B cell (primary cell): Measurements from ENCODE around the gene CHCHD6. TPM values are rescaled to one million over a fixed set of nuclear protein-coding genes. Genes with fewer than 3 reads are reported as not detected.

ENCODE experiments used
- ATAC-seq: fragments of 200-7000 bp; cut with Tn5 transposase; one replicate; pipeline ENCODE4 v1.10.0; 2021; ENCODE audit warnings: low read depth, mild to moderate bottlenecking, moderate number of reproducible peaks, moderate library complexity
- CTCF ChIA-PET: fragments of 350-600 bp; sonication (Branson Sonifier 250); formaldehyde crosslinking; loops from one replicate; lab custom pipeline; 2021; ENCODE audit warnings: antibody characterized with exemption, inconsistent platforms; lab: Charles Lee
- POLR2A ChIA-PET: fragments of 350-600 bp; sonication (Branson Sonifier 250); formaldehyde crosslinking; loops from one replicate; lab custom pipeline; 2021; ENCODE audit warnings: antibody characterized with exemption; lab: Charles Lee
- DNase-seq: peaks from one replicate; pipeline ENCODE4 v3.0.0; 2013
- H2AFZ ChIP-seq: 2 replicates; pipeline ENCODE4 v1.6.1; 2012; ENCODE audit warnings: mild to moderate bottlenecking, low read depth, low read length; ENCODE audit not compliant: insufficient read depth, poor library complexity, severe bottlenecking
- H3K27ac ChIP-seq, 2 donors: 1 replicate in 1 of 2; 2 replicates in 1 of 2; pipeline ENCODE4 v1.5.1; 2012 to 2013; ENCODE audit warnings: low read length in 2 of 2, mild to moderate bottlenecking in 2 of 2, moderate library complexity in 1 of 2
- H3K27me3 ChIP-seq, 4 experiments: fragments of 200-600 bp in 1 of 4; sonication (generic) in 1 of 4; replicated peaks in 1 of 4; 1 replicate in 2 of 4; 2 replicates in 2 of 4; pipeline versions ENCODE4 v1.6.1 to v1.7.0; 2013 to 2016; ENCODE audit warnings: low read length in 3 of 4, mild to moderate bottlenecking in 2 of 4, mixed read lengths in 1 of 4, moderate library complexity in 1 of 4; ENCODE audit not compliant: insufficient read depth in 4 of 4, control insufficient read depth in 3 of 4; ENCODE audit errors: control extremely low read depth in 1 of 4
- H3K36me3 ChIP-seq, 2 experiments: replicated peaks in 1 of 2; 1 replicate in 1 of 2; 2 replicates in 1 of 2; pipeline versions ENCODE4 v1.6.1 to v1.7.1; 2013; ENCODE audit warnings: low read length in 1 of 2; ENCODE audit not compliant: insufficient read depth in 2 of 2, control insufficient read depth in 1 of 2; ENCODE audit errors: control extremely low read depth in 1 of 2, extremely low read depth in 1 of 2
- H3K4me1 ChIP-seq, 2 donors: fragments of 200-600 bp in 1 of 2; sonication (generic) in 1 of 2; 1 replicate in 1 of 2; 2 replicates in 1 of 2; pipeline versions ENCODE4 v1.5.1 to v1.6.1; 2013 to 2017; ENCODE audit warnings: low read length in 2 of 2; ENCODE audit not compliant: control insufficient read depth in 2 of 2, insufficient read depth in 2 of 2
- H3K4me2 ChIP-seq: replicated peaks from 2 replicates; pipeline ENCODE3; 2012; ENCODE audit warnings: mild to moderate bottlenecking, low read depth, low read length; ENCODE audit not compliant: poor library complexity, severe bottlenecking
- H3K4me3 ChIP-seq, 5 experiments: fragments of 200-600 bp in 1 of 5; sonication (generic) in 1 of 5; 1 replicate in 3 of 5; 2 replicates in 2 of 5; pipeline versions ENCODE4 v1.5.1 to v1.7.0; 2011 to 2016; ENCODE audit warnings: low read length in 4 of 5, mild to moderate bottlenecking in 4 of 5, low read depth in 2 of 5, control low read depth in 1 of 5, moderate library complexity in 1 of 5; ENCODE audit not compliant: insufficient read depth in 1 of 5; ENCODE audit errors: control extremely low read depth in 1 of 5, extremely low read depth in 1 of 5
- H3K79me2 ChIP-seq: fragments of 200-600 bp; sonication (generic); one replicate; pipeline ENCODE4 v1.6.0; 2016; ENCODE audit warnings: low read length; ENCODE audit not compliant: control insufficient read depth, insufficient read depth
- H3K9ac ChIP-seq: fragments of 200-600 bp; sonication (generic); 2 replicates; pipeline ENCODE4 v1.6.1; 2017; ENCODE audit warnings: mild to moderate bottlenecking, low read length, moderate library complexity
- H3K9me3 ChIP-seq, 3 donors: one replicate each; pipeline versions ENCODE4 v1.6.1 to v1.7.1; 2013; ENCODE audit warnings: low read length in 2 of 3; ENCODE audit not compliant: control insufficient read depth in 2 of 3, insufficient read depth in 1 of 3; ENCODE audit errors: control extremely low read depth in 1 of 3
- H4K20me1 ChIP-seq: 2 replicates; pipeline ENCODE4 v1.6.0; 2012; ENCODE audit warnings: mild to moderate bottlenecking, low read length; ENCODE audit not compliant: insufficient read depth, control insufficient read depth, poor library complexity, severe bottlenecking
- H3K27ac Mint-ChIP-seq: one replicate; pipeline ENCODE4 v1.8.0; 2021; ENCODE audit warnings: mixed read lengths
- H3K27me3 Mint-ChIP-seq: one replicate; pipeline ENCODE4 v1.8.0; 2021; ENCODE audit warnings: mixed read lengths
- H3K4me1 Mint-ChIP-seq: one replicate; pipeline ENCODE4 v1.8.0; 2021; ENCODE audit warnings: mixed read lengths
- H3K4me3 Mint-ChIP-seq: one replicate; pipeline ENCODE4 v1.8.0; 2021; ENCODE audit warnings: mixed read lengths
- H3K9me3 Mint-ChIP-seq: one replicate; pipeline ENCODE4 v1.8.0; 2022; ENCODE audit warnings: mixed read lengths; ENCODE audit not compliant: insufficient read depth
- EZH2 ChIP-seq: IDR thresholded peaks from 2 replicates; pipeline ENCODE4 v1.6.1; 2012; ENCODE audit warnings: borderline replicate concordance, low read depth, mild to moderate bottlenecking, moderate library complexity, low read length; ENCODE audit not compliant: insufficient read depth, poor library complexity, severe bottlenecking
- WGBS: methylation state at CpG from one replicate; pipeline ENCODE4 v1.1.5; 2013; ENCODE audit warnings: missing lambda C conversion rate; ENCODE audit not compliant: insufficient coverage; 5-methylcytosine and 5-hydroxymethylcytosine counted together
- intact Hi-C: fragments of 100-400 bp; cut with micrococcal nuclease; formaldehyde crosslinking; loops from one replicate; pipeline ENCODE4 v1.10.0; 2022
- polyA plus RNA-seq: library from polyadenylated mRNA; depleted of rRNA; stranded (reverse); fragments of >200 nt; gene quantifications from 2 replicates; pipeline ENCODE4 v1.2.3, GENCODE V29; 2012
- total RNA-seq, 2 donors: library from RNA; stranded (reverse); fragments of 120-200 nt in 1 of 2; gene quantifications; 1 replicate in 1 of 2; 2 replicates in 1 of 2; pipeline versions ENCODE4 v1.2.3 to v1.2.4, GENCODE V29; 2013 to 2022
- TF ChIP-seq, protein P1 (sequence below): fragments of 200-600 bp; IDR thresholded peaks from one replicate; pipeline ENCODE4 v1.8.0; 2022; ENCODE audit warnings: antibody characterized with exemption, mild to moderate bottlenecking

The CHCHD6 gene
- total and polyA plus RNA-seq, 2 donors (not counting 1 experiment from before 2014, with no cell fraction given) = 8.0 to 13.5 TPM

- no peak overlapping the region for H3K4me2 ChIP-seq
- POLR2A ChIA-PET = no interaction called here
- Mint-ChIP-seq H3K4me1 (peaks cover 5% of the 10 kb centered on the region), H3K27me3 (no peaks in the 10 kb centered on the region), H3K27ac (no peak overlapping the region), H3K9me3 (no peaks in the 10 kb centered on the region), H3K4me3 (no peak overlapping the region)
- TF ChIP-seq, protein P1, sequence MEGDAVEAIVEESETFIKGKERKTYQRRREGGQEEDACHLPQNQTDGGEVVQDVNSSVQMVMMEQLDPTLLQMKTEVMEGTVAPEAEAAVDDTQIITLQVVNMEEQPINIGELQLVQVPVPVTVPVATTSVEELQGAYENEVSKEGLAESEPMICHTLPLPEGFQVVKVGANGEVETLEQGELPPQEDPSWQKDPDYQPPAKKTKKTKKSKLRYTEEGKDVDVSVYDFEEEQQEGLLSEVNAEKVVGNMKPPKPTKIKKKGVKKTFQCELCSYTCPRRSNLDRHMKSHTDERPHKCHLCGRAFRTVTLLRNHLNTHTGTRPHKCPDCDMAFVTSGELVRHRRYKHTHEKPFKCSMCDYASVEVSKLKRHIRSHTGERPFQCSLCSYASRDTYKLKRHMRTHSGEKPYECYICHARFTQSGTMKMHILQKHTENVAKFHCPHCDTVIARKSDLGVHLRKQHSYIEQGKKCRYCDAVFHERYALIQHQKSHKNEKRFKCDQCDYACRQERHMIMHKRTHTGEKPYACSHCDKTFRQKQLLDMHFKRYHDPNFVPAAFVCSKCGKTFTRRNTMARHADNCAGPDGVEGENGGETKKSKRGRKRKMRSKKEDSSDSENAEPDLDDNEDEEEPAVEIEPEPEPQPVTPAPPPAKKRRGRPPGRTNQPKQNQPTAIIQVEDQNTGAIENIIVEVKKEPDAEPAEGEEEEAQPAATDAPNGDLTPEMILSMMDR = no peak
- no peak for TF ChIP-seq EZH2
- H2AFZ ChIP-seq = no peak overlapping the region
- peaks cover 0 to 5% of the 10 kb centered on the region in 2 donors for H3K4me1 ChIP-seq
- no peaks in the 10 kb centered on the region for H3K9me3 ChIP-seq
- H3K27me3 ChIP-seq = peaks cover 0 to 2% (median 0%) of the 10 kb centered on the region in 4 experiments
- no peak overlapping the region for H3K4me3 ChIP-seq
- no peak overlapping the region for H3K27ac ChIP-seq
- DNase-seq (no peak), ATAC-seq (no peak)
- no peaks in the 10 kb centered on the region for H3K79me2 ChIP-seq
- H4K20me1 ChIP-seq = no peaks in the 10 kb centered on the region
- no peak overlapping the region for H3K9ac ChIP-seq
- no peaks in the 10 kb centered on the region for H3K36me3 ChIP-seq
- 88% methylated on average over 15 of the region's 15 CpGs for WGBS
- intact Hi-C loops = no loop called here
- CTCF ChIA-PET = no interaction called here
These were observed 296.1 kb downstream of the CHCHD6 start for GRCh38 chr3:127000119-127000518.

DNA sequence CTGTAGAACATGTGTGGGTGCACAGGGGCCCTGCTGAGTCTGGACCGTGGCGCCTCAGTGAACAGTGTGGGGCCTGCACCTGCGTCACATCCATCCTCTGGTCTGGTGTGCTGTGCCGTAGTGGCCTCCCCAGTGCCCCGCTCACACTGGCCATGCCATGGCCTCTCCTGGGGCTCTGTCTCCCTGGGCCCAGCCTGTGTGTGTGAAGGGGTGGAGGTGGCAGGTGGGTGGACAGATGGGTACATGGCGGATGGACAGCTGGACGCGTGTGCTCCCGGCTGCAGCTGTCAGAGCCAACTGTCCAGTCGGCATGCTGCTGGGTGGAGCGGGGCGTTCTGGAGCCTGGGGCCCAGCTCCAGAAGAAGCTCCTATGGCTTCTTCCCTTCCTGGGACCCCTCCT, 296.7 kb downstream of the CHCHD6 start:
- H3K79me2 ChIP-seq = no peaks in the 10 kb centered on the region
- ChIA-PET POLR2A (interaction anchor here (0.6 kb wide), 1 partner anchor 154 kb away, joined by 3 read pairs; no protein-coding TSS in a partner anchor), CTCF (no interaction called here)
- no peak overlapping the region for H3K4me2 ChIP-seq
- Mint-ChIP-seq H3K4me1 (no peaks in the 10 kb centered on the region), H3K9me3 (no peaks in the 10 kb centered on the region), H3K27ac (no peak overlapping the region), H3K27me3 (no peaks in the 10 kb centered on the region), H3K4me3 (no peak overlapping the region)
- no peak for DNase-seq
- 97% methylated on average over 12 of the region's 12 CpGs for WGBS
- no peak for ATAC-seq
- no peaks in the 10 kb centered on the region for H3K9me3 ChIP-seq
- no peak overlapping the region for H3K27ac ChIP-seq
- intact Hi-C loops = no loop called here
- no peak overlapping the region for H2AFZ ChIP-seq
- H3K9ac ChIP-seq = no peak overlapping the region
- TF ChIP-seq EZH2 = no peak
- TF ChIP-seq, protein P1 = no peak
- H3K36me3 ChIP-seq = no peaks in the 10 kb centered on the region
- no peak overlapping the region for H3K4me3 ChIP-seq
- H3K4me1 ChIP-seq = no peaks in the 10 kb centered on the region
- peaks cover 0 to 2% (median 0%) of the 10 kb centered on the region in 4 experiments for H3K27me3 ChIP-seq
- H4K20me1 ChIP-seq = no peaks in the 10 kb centered on the region
